Kidney (tissue), 14 donors: ENCODE results near the gene KIRREL3. TPM values are rescaled to one million over a fixed set of nuclear protein-coding genes. Genes with fewer than 3 reads are reported as not detected.
A peak's percentile ranks its signal among the peaks of the same experiment; 100 is the strongest.

Source experiments
- DNase-seq, 5 donors: peaks; one replicate each; pipeline ENCODE4 v3.0.0-alpha.2; 2013 to 2020
- FAIRE-seq: peaks from 2 replicates; lab custom pipeline; 2012; peaks lifted over from hg19 to GRCh38; lab: Jason Lieb, UNC
- H3K27ac ChIP-seq, 2 donors: one replicate each; pipeline ENCODE4 v1.7.0; 2013; ENCODE audit warnings: low read depth in 2 of 2, low read length in 2 of 2, inconsistent platforms in 1 of 2
- H3K27me3 ChIP-seq: one replicate; pipeline ENCODE4 v1.7.1; 2013; ENCODE audit warnings: low read length, inconsistent platforms; ENCODE audit not compliant: control insufficient read depth, insufficient read depth
- H3K36me3 ChIP-seq, 3 donors: one replicate each; pipeline versions ENCODE4 v1.7.0 to v1.7.1; 2013; ENCODE audit warnings: low read length in 3 of 3, control low read depth in 1 of 3, inconsistent platforms in 1 of 3; ENCODE audit not compliant: insufficient read depth in 3 of 3, control insufficient read depth in 2 of 3
- H3K4me1 ChIP-seq, 3 donors: one replicate each; pipeline versions ENCODE4 v1.7.0 to v1.7.1; 2013; ENCODE audit warnings: low read length in 3 of 3, inconsistent platforms in 1 of 3, low read depth in 1 of 3; ENCODE audit not compliant: control insufficient read depth in 2 of 3, insufficient read depth in 2 of 3
- H3K4me3 ChIP-seq, 3 donors: one replicate each; pipeline versions ENCODE4 v1.7.0 to v1.8.1; 2013; ENCODE audit warnings: low read length in 3 of 3, control low read depth in 1 of 3, inconsistent platforms in 1 of 3
- H3K9ac ChIP-seq, 3 donors: one replicate each; pipeline versions ENCODE4 v1.7.0 to v1.7.1; 2013; ENCODE audit warnings: low read length in 3 of 3, control low read depth in 1 of 3, inconsistent platforms in 1 of 3
- H3K9me3 ChIP-seq, 3 donors: one replicate each; pipeline versions ENCODE4 v1.7.0 to v1.7.1; 2013; ENCODE audit warnings: low read length in 3 of 3, control low read depth in 1 of 3, inconsistent platforms in 1 of 3; ENCODE audit not compliant: control insufficient read depth in 2 of 3, insufficient read depth in 1 of 3
- intact Hi-C: fragments of 100-400 bp; cut with DNase I; formaldehyde crosslinking; loops from one replicate; pipeline ENCODE4 v1.11.1; 2022
- polyA plus RNA-seq: library from polyadenylated mRNA; stranded (reverse); fragments of 350-450 nt; fragmentation: Illumina TruSeq; extraction: RNeasy Lipid Tissue Mini Kit (QIAGEN cat#74804); gene quantifications from one replicate; pipeline ENCODE4 v1.2.3, GENCODE V29; 2014; ENCODE audit warnings: low read depth, low replicate concordance; ENCODE audit not compliant: insufficient read depth
- total RNA-seq: library from RNA; stranded (reverse); fragmentation: NEBNext Ultra II Directional; extraction: Animal tissue kit (Norgen Biotek cat#: 25700); gene quantifications from one replicate; pipeline ENCODE4 v1.2.1, GENCODE V29; 2021
- TF ChIP-seq, protein P1 (sequence below): IDR thresholded peaks from 3 replicates; pipeline ENCODE4 v1.5.1; 2012; ENCODE audit warnings: mild to moderate bottlenecking, moderate library complexity, borderline replicate concordance; ENCODE audit not compliant: insufficient read depth; ENCODE audit errors: extremely low read depth
- donor health status: control.
- donor health status: control.
- donor health status: control.
- donor health status: control.
- donor health status: control.
- donor health status: DM: yes; HTN: yes; CAD: no.
- donor health status: Normal renal cell carcinoma (clear cell type).

Gene KIRREL3
- total and polyA plus RNA-seq, 2 donors from 2014 or later: 0.19 to 0.22 TPM

DNA sequence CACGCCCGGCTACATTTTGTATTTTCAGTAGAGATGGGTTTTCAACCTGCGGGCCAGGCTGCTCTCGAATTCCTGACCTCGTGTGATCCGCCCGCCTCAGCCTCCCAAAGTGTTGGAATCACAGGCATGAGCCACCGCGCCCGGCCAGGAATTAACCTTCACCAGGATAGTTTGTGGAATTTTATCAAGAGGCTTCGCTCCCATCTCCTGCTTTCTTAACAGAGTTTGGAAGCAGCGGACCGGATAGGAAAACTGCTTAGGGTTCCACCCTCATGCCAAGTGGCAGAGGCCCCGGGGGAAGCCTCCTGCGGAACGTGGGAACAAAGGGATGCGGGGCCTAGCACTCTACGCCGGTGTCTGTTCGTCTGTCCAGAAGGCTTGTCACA lies 415.2 kb downstream of the KIRREL3 start:
- Histone ChIP-seq H3K4me1 (peaks cover 3 to 7% (median 4%) of the 10 kb centered on the region in 3 donors), H3K9ac (no peak overlapping the region), H3K27ac (peak overlapping the region in 1 of 2 donors; percentile 67), H3K27me3 (no peaks in the 10 kb centered on the region), H3K9me3 (no peaks in the 10 kb centered on the region), H3K36me3 (no peaks in the 10 kb centered on the region), H3K4me3 (peak overlapping the region; percentile 46 to 55 (median 50))
- intact Hi-C loops: no loop called here
- DNase-seq (peak in 2 of 5 donors; percentile 44 to 65), FAIRE-seq (no peak)
- TF ChIP-seq, protein P1, sequence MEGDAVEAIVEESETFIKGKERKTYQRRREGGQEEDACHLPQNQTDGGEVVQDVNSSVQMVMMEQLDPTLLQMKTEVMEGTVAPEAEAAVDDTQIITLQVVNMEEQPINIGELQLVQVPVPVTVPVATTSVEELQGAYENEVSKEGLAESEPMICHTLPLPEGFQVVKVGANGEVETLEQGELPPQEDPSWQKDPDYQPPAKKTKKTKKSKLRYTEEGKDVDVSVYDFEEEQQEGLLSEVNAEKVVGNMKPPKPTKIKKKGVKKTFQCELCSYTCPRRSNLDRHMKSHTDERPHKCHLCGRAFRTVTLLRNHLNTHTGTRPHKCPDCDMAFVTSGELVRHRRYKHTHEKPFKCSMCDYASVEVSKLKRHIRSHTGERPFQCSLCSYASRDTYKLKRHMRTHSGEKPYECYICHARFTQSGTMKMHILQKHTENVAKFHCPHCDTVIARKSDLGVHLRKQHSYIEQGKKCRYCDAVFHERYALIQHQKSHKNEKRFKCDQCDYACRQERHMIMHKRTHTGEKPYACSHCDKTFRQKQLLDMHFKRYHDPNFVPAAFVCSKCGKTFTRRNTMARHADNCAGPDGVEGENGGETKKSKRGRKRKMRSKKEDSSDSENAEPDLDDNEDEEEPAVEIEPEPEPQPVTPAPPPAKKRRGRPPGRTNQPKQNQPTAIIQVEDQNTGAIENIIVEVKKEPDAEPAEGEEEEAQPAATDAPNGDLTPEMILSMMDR: no peak

DNA sequence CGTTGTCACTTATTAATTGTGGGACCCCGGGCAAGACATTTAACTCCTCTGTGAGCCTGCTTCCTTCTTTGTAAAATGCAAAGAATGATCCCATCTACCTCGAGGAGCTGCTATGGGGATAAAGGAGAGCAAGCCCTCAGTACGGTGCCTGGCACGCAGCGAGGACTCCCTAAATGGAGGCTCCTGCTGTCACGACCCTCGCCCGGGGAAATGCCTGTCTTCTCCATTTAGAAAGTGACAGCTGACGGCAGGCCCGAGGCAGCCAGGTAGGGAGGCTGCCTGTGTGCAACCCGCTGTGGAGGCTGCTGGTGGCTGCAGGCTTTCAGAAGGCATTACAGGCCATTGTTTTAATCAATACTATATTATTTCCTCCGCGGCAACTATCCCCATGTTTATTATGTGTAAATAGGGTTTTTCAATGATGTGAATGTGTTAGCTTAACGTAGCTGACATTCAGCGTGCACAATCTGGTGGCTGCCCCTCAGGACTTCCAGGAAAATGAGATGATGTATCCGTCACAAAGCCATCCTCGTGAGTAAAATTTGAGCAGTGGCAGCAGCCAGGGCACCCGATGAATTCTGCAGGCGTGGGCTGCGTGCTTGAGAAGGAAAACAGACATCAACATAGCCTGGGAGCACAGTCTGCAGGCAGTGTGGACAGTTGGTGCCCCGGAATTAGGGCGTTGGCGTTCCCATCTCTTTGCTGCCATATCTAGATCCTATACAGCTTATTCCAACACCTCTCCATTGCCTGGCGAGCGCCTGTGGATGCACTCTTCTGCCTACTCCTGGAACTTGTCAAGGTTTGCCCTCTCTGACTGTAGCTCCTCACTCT lies 416.8 kb downstream of the KIRREL3 start:
- no peak for FAIRE-seq

DNA sequence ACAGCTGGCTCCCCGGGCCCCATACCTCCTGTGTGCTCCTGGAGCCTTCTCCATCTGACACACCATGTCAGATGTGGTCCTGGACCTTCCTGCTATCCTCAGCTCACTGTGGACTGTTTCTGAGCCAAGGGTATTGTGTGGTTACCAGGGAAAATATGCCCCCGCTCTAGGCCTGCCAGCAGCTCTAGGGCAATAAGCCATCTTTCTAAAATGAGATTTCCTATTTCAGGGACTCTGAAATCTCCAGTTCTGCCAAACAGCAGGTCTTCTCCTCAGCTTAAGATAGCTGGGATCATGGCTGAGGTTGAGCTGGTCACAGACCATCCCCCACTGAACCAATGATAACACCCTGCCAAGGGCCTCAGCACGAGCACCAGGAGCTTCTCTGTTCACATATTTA lies 417.5 kb downstream of the KIRREL3 start:
- no peak overlapping the region for H3K9ac ChIP-seq
- TF ChIP-seq, protein P1: no peak
- DNase-seq (no peak), FAIRE-seq (no peak)
- no peaks in the 10 kb centered on the region for H3K27me3 ChIP-seq
- intact Hi-C loops: no loop called here
- peaks cover 3 to 7% (median 4%) of the 10 kb centered on the region in 3 donors for H3K4me1 ChIP-seq
- no peak overlapping the region for H3K27ac ChIP-seq
- no peaks in the 10 kb centered on the region for H3K9me3 ChIP-seq
- no peak overlapping the region for H3K4me3 ChIP-seq
- no peaks in the 10 kb centered on the region for H3K36me3 ChIP-seq

More for the DNA sequence above, 416.8 kb downstream of the KIRREL3 start:
- Histone ChIP-seq H3K9ac (no peak overlapping the region), H3K9me3 (no peaks in the 10 kb centered on the region), H3K36me3 (no peaks in the 10 kb centered on the region), H3K4me3 (no peak overlapping the region), H3K4me1 (peaks cover 3 to 7% (median 4%) of the 10 kb centered on the region in 3 donors), H3K27ac (no peak overlapping the region), H3K27me3 (no peaks in the 10 kb centered on the region)
- intact Hi-C loops: no loop called here
- DNase-seq: no peak
- TF ChIP-seq, protein P1: no peak
